Measurements from ENCODE around the gene IL23R.

IL23R gene

DNA sequence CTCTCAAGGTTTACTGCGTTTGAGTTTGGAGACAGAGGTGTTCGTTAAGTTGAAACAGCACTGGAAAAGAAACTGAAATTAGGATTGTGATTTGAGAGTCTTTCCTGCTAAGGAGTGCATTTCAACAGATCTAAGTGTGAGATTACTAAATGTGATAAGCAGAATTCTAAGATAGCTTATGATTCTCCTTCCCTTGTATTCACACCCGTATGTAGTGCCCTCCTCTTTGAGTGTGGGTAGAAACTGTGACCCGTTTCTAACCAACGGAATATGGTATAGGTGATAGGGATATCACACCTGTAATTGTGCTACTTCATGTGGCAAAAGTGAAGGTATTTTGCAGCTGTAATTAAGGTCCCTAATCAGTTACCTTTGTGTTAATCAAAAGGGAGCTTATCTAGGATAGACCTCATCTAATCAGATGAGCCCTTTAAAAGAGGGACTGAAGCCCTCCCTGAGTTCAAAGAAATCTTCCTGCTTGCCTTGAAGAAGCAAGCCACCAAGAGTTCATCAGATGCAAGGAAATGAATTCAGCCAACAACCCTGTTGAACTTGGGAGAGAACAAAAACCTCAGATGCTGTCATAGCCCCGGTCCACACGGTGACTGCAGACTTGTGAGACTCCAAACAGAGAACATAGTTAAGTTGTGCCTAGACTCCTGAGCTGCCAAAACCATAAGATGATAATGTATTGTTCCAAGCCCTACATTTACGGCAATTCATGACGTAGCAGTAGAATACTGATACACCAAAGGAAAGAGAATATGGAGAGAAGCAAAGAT, 128.8 kb downstream of the IL23R start:
- H3K4me3 ChIP-seq (ENCODE audit: low read depth, low read length) = no peak overlapping the region

DNA sequence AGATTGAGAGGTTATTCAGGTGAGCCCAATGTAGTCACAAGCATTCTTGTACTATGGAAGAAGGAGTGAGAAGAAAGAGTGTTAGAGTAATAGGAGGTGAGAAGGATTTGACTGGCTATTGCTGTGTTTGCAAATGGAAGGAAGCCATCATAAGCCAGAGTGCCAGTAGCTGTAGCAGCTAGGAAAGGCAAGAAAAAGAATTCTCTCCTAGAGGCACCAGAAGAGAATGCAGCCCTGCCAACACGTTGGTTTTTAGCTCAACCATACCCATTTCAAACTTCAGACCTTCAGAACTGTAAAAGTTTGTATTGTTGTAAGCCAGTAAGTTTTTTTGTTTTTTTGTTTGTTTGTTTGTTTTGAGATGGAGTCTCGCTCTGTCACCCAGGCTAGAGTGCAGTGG, 132.5 kb downstream of the IL23R start:
- no peak overlapping the region for H3K4me3 ChIP-seq (ENCODE audit: low read depth, low read length)

- no peak overlapping the region for H3K4me3 ChIP-seq (ENCODE audit: low read depth, low read length)
These were observed 133.0 kb downstream of the IL23R start for GRCh38 chr1:67299296-67299695.

DNA sequence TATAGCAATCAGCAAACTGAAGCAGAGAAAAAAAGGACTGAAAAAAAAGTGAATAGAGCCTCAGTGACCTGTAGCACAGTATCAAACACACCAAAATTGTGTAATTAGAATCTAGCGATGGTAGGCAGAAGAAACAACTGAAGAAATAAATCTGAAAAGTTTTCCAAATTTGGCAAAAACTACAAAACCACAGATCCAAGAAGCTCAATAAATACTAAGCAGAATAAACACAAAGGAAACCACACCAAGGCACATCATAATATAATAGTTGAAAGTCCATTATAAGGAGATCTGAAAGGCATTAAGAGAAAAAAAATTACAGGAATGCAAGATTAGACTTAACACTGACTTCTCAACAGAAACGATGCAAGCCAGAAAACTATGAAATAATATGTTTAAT, 134.3 kb downstream of the IL23R start:
- no peak overlapping the region for H3K4me3 ChIP-seq (ENCODE audit: low read depth, low read length)

- H3K4me3 ChIP-seq (ENCODE audit: low read depth, low read length) = no peak overlapping the region
These were observed 137.8 kb downstream of the IL23R start for GRCh38 chr1:67304023-67304422.

DNA sequence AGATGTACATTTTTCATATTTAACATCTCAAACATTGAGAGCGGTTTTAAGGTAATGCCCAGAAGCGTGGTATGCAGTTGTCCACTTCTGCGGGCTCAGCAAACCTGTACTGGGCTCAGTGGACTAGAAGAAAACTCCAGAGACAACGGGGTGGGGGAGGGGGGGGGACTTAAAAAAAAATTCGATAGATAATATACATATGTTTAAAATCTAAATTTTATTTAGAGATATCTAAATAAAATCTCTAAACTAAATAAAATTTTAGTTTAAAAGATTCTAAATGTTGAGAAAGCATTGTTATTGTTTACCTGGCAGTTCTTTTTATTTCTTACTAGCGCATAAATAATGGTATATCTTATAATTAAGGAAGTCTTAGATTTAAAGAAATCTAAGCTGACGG, 140.3 kb downstream of the IL23R start:
- no peak overlapping the region for H3K4me3 ChIP-seq (ENCODE audit: low read depth, low read length)

DNA sequence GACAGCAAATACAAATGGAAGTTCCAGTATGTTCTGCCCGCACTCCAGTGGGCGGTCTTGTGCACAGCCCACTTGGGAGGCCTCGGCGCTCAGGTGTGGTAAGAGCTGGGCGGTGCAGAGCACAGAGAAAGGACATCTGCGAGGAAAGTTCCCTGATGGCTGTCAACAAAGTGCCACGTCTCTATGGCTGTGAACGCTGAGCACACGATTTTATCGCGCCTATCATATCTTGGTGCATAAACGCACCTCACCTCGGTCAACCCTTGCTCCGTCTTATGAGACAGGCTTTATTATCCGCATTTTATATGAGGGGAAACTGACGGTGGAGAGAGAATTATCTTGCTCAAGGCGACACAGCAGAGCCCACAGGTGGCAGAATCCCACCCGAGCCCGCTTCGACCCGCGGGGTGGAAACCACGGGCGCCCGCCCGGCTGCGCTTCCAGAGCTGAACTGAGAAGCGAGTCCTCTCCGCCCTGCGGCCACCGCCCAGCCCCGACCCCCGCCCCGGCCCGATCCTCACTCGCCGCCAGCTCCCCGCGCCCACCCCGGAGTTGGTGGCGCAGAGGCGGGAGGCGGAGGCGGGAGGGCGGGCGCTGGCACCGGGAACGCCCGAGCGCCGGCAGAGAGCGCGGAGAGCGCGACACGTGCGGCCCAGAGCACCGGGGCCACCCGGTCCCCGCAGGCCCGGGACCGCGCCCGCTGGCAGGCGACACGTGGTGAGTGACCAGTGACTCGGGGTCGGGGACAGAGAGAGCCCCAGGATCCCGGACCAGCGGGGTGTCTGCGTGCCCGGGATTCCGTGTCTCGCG, 141.2 kb downstream of the IL23R start, which contains the start of gene IL12RB2:
IL12RB2 (plus strand) TSS at position 623 of the 810 bp plus-strand sequence. CDS start 12,496 bp downstream, outside the sequence.
- H3K4me3 ChIP-seq (ENCODE audit: low read depth, low read length) = peak within 1 kb of the TSS; percentile 54

DNA sequence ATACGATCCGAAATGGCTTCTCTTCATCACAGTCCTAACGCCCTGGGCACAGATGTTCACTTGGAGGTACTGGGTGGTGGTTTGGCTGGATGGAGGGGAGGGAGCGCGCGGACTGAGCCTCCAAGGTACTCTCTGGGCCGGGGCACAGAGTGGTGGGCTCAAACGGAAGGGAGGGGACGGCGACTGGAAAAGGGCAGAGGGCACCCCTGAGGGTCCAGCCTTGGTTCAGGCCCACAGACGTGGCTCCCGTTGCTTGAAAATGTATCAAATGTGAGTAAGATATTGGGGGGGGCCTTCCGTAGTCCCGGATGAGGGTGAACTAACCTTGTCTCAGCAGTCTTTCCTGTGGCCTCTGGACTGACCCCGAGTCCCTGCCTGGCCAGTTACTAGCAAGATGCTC, 141.9 kb downstream of the IL23R start:
- peak overlapping the region; percentile 8 for H3K4me3 ChIP-seq (ENCODE audit: low read depth, low read length)
